Lung (tissue), 12 donors: ENCODE results near the gene HERC6. TPM values are rescaled to one million over a fixed set of nuclear protein-coding genes. Genes with fewer than 3 reads are reported as not detected.

Source experiments
- ATAC-seq: fragments of 200-7000 bp; cut with Tn5 transposase; one replicate; pipeline ENCODE4 v1.9.1; 2020; ENCODE audit warnings: moderate number of reproducible peaks; ENCODE audit not compliant: insufficient read depth, low FRiP score
- DNase-seq, 3 donors: peaks; one replicate each; pipeline ENCODE4 v3.0.0-alpha.2; 2013 to 2017
- H3K27ac ChIP-seq, 2 donors: one replicate each; pipeline ENCODE4 v1.5.1; 2013; ENCODE audit warnings: mild to moderate bottlenecking in 2 of 2, moderate library complexity in 2 of 2, control low read depth in 1 of 2, inconsistent platforms in 1 of 2, low read depth in 1 of 2, low read length in 1 of 2
- H3K27me3 ChIP-seq, 3 donors: one replicate each; pipeline ENCODE4 v1.5.1; 2013; ENCODE audit warnings: low read length in 2 of 3; ENCODE audit not compliant: control insufficient read depth in 3 of 3, insufficient read depth in 3 of 3
- H3K36me3 ChIP-seq, 4 donors: one replicate each; pipeline ENCODE4 v1.5.1; 2013; ENCODE audit warnings: low read length in 4 of 4, mild to moderate bottlenecking in 1 of 4, moderate library complexity in 1 of 4; ENCODE audit not compliant: control insufficient read depth in 4 of 4, insufficient read depth in 4 of 4
- H3K4me1 ChIP-seq, 5 donors: one replicate each; pipeline ENCODE4 v1.5.1; 2013; ENCODE audit warnings: low read length in 5 of 5, mild to moderate bottlenecking in 2 of 5, moderate library complexity in 1 of 5; ENCODE audit not compliant: control insufficient read depth in 5 of 5, insufficient read depth in 5 of 5
- H3K4me3 ChIP-seq: one replicate; pipeline ENCODE4 v1.5.1; 2013; ENCODE audit warnings: mild to moderate bottlenecking, control low read depth, moderate library complexity
- H3K9ac ChIP-seq, 2 donors: one replicate each; pipeline ENCODE4 v1.5.1; 2013; ENCODE audit warnings: low read length in 2 of 2, control low read depth in 1 of 2; ENCODE audit not compliant: insufficient read depth in 1 of 2
- H3K9me3 ChIP-seq, 4 donors: one replicate each; pipeline ENCODE4 v1.5.1; 2013; ENCODE audit warnings: low read length in 3 of 4, mild to moderate bottlenecking in 1 of 4, moderate library complexity in 1 of 4; ENCODE audit not compliant: control insufficient read depth in 4 of 4, insufficient read depth in 3 of 4
- CTCF ChIP-seq: IDR thresholded peaks from 2 replicates; pipeline ENCODE4 v1.5.1; 2012; ENCODE audit warnings: mild to moderate bottlenecking; ENCODE audit errors: control extremely low read depth, extremely low read depth
- WGBS, 2 donors: extraction: QIAGEN DNeasy Blood & Tissue Kit; methylation state at CpG; one replicate each; pipeline ENCODE4 v1.1.7; 2013; 5-methylcytosine and 5-hydroxymethylcytosine counted together
- polyA plus RNA-seq, 2 donors: library from polyadenylated mRNA; stranded (reverse); fragments of 200-250 nt; gene quantifications; one replicate each; pipeline ENCODE4 v1.2.1, GENCODE V29; 2013
- total RNA-seq, 2 donors: library from RNA; depleted of rRNA in 1 of 2; stranded (reverse); fragments of >200 nt in 1 of 2; gene quantifications; one replicate each; pipeline ENCODE4 v1.2.1, GENCODE V29; 2014 to 2021
- donor health status: control.
- donor health status: control.
- donor health status: Bipolar disorder and iron deficiency.
- donor health status: healthy.
- donor health status: DM: yes; HTN: yes; CAD: no.

Gene HERC6
- total and polyA plus RNA-seq, 4 donors: 3.4 to 21.7 (median 10.0) TPM

DNA sequence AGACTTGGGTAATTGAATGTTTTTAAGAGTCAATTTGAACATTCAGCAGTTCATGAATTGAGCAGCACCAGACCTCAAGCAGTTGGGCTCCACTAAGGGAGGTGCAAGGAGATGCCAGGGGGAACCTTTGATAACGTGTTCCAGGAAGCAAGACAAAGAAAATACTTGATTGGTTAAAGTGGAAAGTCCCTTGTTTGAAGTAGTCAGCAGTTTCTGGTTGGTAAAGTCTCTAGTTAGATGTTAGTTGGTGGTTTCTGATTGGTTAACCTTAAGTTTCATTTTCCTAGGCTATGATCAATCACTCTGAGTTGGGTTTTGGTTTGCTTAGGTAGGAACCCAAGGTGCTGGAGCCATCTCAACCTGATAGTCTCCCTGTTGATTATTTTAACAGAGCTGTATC lies 4.0 kb downstream of the HERC6 start:
- H3K36me3 ChIP-seq: peaks cover 0 to 4% (median 2%) of the 10 kb centered on the region in 4 donors
- ATAC-seq (no peak), DNase-seq (no peak)
- no peak overlapping the region for H3K27ac ChIP-seq
- no peak overlapping the region for H3K4me3 ChIP-seq
- 16 to 17% methylated on average over 1 of the region's 1 CpG for WGBS, 2 donors
- no peaks in the 10 kb centered on the region for H3K9me3 ChIP-seq
- peaks cover 0 to 4% (median 0%) of the 10 kb centered on the region in 5 donors for H3K4me1 ChIP-seq
- H3K27me3 ChIP-seq: no peaks in the 10 kb centered on the region
- H3K9ac ChIP-seq: no peak overlapping the region
- no peak for TF ChIP-seq CTCF

GRCh38 chr4:88390128-88390527 lies 11.5 kb downstream of the HERC6 start:
- Histone ChIP-seq H3K36me3 (peaks cover 0 to 16% (median 7%) of the 10 kb centered on the region in 4 donors), H3K4me1 (no peaks in the 10 kb centered on the region), H3K9ac (no peak overlapping the region), H3K27ac (no peak overlapping the region), H3K9me3 (no peaks in the 10 kb centered on the region), H3K27me3 (no peaks in the 10 kb centered on the region), H3K4me3 (no peak overlapping the region)
- no peak for TF ChIP-seq CTCF
- WGBS, 2 donors: 97% methylated on average over 2 of the region's 2 CpGs
- no peak for DNase-seq
- ATAC-seq: no peak

DNA sequence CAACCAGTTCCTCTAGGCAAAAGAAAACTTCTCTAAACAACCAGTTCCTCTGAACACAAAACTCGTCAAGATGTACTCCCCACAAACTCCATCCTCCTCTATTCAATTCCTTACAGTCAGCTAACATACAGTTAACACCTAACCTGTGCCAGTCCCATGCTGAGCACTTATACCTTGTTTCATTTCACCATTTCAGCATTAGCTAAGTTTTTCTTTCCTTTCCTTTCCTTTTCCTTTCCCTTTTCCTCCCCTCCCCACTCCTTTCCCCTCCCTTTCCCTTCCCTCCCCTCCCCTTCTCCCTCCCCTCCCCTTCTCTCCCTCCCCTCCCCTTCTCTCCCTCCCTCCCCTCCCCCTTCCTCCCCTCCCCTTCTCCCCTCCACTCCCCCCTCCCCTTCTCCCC lies 13.1 kb downstream of the HERC6 start:
- H3K36me3 ChIP-seq: peaks cover 3 to 16% (median 10%) of the 10 kb centered on the region in 4 donors
- H3K27me3 ChIP-seq: no peaks in the 10 kb centered on the region
- DNase-seq (no peak), ATAC-seq (no peak)
- no peaks in the 10 kb centered on the region for H3K4me1 ChIP-seq
- no peak overlapping the region for H3K9ac ChIP-seq
- no peak overlapping the region for H3K27ac ChIP-seq
- H3K9me3 ChIP-seq: no peaks in the 10 kb centered on the region
- TF ChIP-seq CTCF: no peak
- WGBS, 2 donors: 34 to 61% methylated on average over 1 of the region's 1 CpG
- H3K4me3 ChIP-seq: no peak overlapping the region

GRCh38 chr4:88396681-88397080 lies 18.0 kb downstream of the HERC6 start:
- Histone ChIP-seq H3K9ac (no peak overlapping the region), H3K36me3 (peaks cover 10 to 21% (median 11%) of the 10 kb centered on the region in 4 donors), H3K4me1 (no peaks in the 10 kb centered on the region), H3K27me3 (no peaks in the 10 kb centered on the region), H3K4me3 (no peak overlapping the region), H3K27ac (no peak overlapping the region), H3K9me3 (no peaks in the 10 kb centered on the region)
- WGBS, 2 donors: 87 to 96% methylated on average over 2 of the region's 2 CpGs
- DNase-seq (no peak), ATAC-seq (no peak)
- no peak for TF ChIP-seq CTCF
